KMS-11 (cell line): Measurements from ENCODE around the gene CCDC70.

Source experiments
- H2AFZ ChIP-seq: fragments of 200-600 bp; sonication (generic); 2 replicates; pipeline ENCODE4 v1.6.1; 2016; ENCODE audit warnings: antibody characterized with exemption, mixed run types, low read depth
- H3K27ac ChIP-seq: fragments of 200-600 bp; sonication (generic); 2 replicates; pipeline ENCODE4 v1.6.1; 2016; ENCODE audit warnings: mild to moderate bottlenecking, mixed run types
- H3K27me3 ChIP-seq: fragments of 200-600 bp; sonication (generic); 2 replicates; pipeline ENCODE4 v1.6.1; 2017; ENCODE audit warnings: mild to moderate bottlenecking, low read depth, mixed run types, moderate library complexity; ENCODE audit not compliant: insufficient read depth
- H3K36me3 ChIP-seq: fragments of 200-600 bp; sonication (generic); 2 replicates; pipeline ENCODE4 v1.6.1; 2017; ENCODE audit warnings: mild to moderate bottlenecking, mixed run types; ENCODE audit not compliant: insufficient read depth
- H3K4me1 ChIP-seq: fragments of 200-600 bp; sonication (generic); 2 replicates; pipeline ENCODE4 v1.6.1; 2016; ENCODE audit warnings: mild to moderate bottlenecking, low read depth, mixed run types; ENCODE audit not compliant: poor library complexity, severe bottlenecking
- H3K4me2 ChIP-seq: fragments of 200-600 bp; sonication (generic); 2 replicates; pipeline ENCODE4 v1.7.0; 2016; ENCODE audit warnings: mild to moderate bottlenecking, mixed run types
- H3K4me3 ChIP-seq: fragments of 200-600 bp; sonication (generic); IDR thresholded peaks from 2 replicates; pipeline ENCODE4 v1.6.1; 2017; ENCODE audit warnings: low read depth, low read length, mixed read lengths; ENCODE audit not compliant: insufficient read depth
- H3K79me2 ChIP-seq: fragments of 200-600 bp; sonication (generic); 2 replicates; pipeline ENCODE4 v1.6.1; 2016; ENCODE audit warnings: low read depth, mixed run types; ENCODE audit not compliant: insufficient read depth
- H3K9ac ChIP-seq: fragments of 200-600 bp; sonication (generic); 2 replicates; pipeline ENCODE4 v1.6.1; 2016; ENCODE audit warnings: mild to moderate bottlenecking, mixed run types
- H4K20me1 ChIP-seq: fragments of 200-600 bp; sonication (generic); 2 replicates; pipeline ENCODE4 v1.6.1; 2016; ENCODE audit warnings: mild to moderate bottlenecking, mixed run types; ENCODE audit not compliant: insufficient read depth
- CTCF ChIP-seq: fragments of 200-600 bp; sonication (generic); conservative IDR thresholded peaks from 2 replicates; pipeline ENCODE4 v1.6.1; 2017; ENCODE audit warnings: low read depth, mild to moderate bottlenecking, antibody characterized with exemption, low read length, moderate library complexity, mixed read lengths

Gene CCDC70

DNA sequence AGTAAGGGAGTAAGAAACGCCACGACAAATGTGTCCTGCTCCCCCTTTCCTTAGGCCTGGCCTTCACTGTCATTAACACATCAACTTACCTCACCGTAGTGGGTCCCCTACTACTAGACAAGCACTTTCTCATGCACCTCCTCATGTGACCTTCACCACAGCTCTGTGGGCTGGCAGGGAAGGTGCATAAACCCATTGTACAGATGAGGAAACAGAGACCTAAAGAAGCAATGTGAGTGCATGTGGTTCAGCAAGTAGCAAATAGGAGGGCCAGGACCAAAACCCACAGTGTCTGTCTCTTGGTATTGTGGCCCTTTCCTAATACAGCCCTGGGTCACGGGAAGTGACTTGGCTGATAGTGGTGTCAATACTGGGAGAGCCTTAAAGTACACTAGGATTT is 5.3 kb downstream of the CCDC70 start:
- no peak overlapping the region for H3K27ac ChIP-seq
- H3K4me3 ChIP-seq: no peak overlapping the region
- H4K20me1 ChIP-seq: no peaks in the 10 kb centered on the region
- no peaks in the 10 kb centered on the region for H3K79me2 ChIP-seq
- H3K4me1 ChIP-seq: no peaks in the 10 kb centered on the region
- no peaks in the 10 kb centered on the region for H3K27me3 ChIP-seq
- no peaks in the 10 kb centered on the region for H3K36me3 ChIP-seq
- H2AFZ ChIP-seq: no peak overlapping the region
- TF ChIP-seq CTCF: no peak
- no peak overlapping the region for H3K4me2 ChIP-seq
- no peak overlapping the region for H3K9ac ChIP-seq

GRCh38 chr13:51869916-51870315 is 8.1 kb downstream of the CCDC70 start:
- TF ChIP-seq CTCF: no peak
- H4K20me1 ChIP-seq: no peaks in the 10 kb centered on the region
- H3K4me2 ChIP-seq: no peak overlapping the region
- H3K36me3 ChIP-seq: no peaks in the 10 kb centered on the region
- H3K27ac ChIP-seq: no peak overlapping the region
- H2AFZ ChIP-seq: no peak overlapping the region
- no peak overlapping the region for H3K9ac ChIP-seq
- H3K27me3 ChIP-seq: no peaks in the 10 kb centered on the region
- H3K79me2 ChIP-seq: no peaks in the 10 kb centered on the region
- no peaks in the 10 kb centered on the region for H3K4me1 ChIP-seq
- no peak overlapping the region for H3K4me3 ChIP-seq

DNA sequence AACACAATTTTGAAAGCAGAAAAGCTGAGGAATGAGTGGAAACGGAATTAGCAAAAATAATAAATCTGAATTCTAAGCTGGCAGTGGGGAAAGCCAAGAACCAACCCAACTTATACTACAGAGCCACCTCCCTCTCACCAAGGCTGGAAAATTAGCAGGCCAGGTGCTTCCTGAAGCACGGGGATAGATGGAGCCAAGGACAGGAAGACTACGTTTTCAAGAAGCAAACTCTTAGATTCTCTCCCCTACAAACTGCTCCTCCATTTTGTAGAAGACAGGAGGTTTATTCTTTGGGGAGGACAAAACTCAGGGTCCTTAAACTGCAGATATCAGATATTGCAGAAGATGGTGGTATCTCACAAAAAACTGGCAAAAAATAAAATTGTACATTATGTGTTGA is 8.8 kb downstream of the CCDC70 start:
- H3K27me3 ChIP-seq: no peaks in the 10 kb centered on the region
- no peak overlapping the region for H3K4me2 ChIP-seq
- H3K4me3 ChIP-seq: no peak overlapping the region
- H3K4me1 ChIP-seq: no peaks in the 10 kb centered on the region
- TF ChIP-seq CTCF: no peak
- no peaks in the 10 kb centered on the region for H3K79me2 ChIP-seq
- H3K36me3 ChIP-seq: no peaks in the 10 kb centered on the region
- H3K27ac ChIP-seq: no peak overlapping the region
- H4K20me1 ChIP-seq: no peaks in the 10 kb centered on the region
- no peak overlapping the region for H2AFZ ChIP-seq
- no peak overlapping the region for H3K9ac ChIP-seq

DNA sequence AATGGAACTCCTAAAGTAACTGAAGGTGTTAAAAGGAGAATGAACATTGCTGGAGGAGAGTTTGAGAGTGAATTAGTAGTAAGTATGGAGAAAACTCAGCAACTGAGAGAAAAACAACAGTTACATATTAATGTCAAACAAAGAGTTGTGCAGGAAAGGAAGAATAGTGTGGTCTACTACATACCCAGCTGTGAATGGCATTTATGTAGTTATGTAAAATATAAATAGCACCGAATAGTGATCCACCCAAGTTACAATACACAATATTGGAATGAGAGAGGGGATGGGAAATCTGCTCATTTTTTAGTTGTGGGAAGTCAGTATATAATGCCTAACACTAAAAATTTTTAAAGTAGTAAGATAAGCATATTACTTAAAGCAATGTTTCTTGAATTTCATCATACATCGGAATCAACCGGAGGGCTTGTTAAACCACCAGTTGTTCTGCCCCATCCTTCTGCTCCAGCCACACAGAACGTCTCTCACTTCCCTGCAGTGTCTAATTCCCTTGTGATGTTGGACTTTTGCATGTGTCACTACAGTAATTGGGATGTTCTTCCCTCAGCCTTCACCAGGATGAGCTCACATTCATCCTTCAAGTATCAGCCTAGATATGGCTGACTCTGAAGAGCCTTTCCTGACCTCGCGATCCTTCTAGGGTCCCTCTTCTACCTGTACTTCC is 11.5 kb downstream of the CCDC70 start:
- Histone ChIP-seq H3K4me2 (no peak overlapping the region), H4K20me1 (no peaks in the 10 kb centered on the region), H3K27me3 (no peaks in the 10 kb centered on the region), H2AFZ (no peak overlapping the region), H3K9ac (no peak overlapping the region), H3K36me3 (no peaks in the 10 kb centered on the region), H3K79me2 (no peaks in the 10 kb centered on the region), H3K4me3 (no peak overlapping the region), H3K4me1 (no peaks in the 10 kb centered on the region), H3K27ac (no peak overlapping the region)
- no peak for TF ChIP-seq CTCF
